HepG2 (cell line): Measurements from ENCODE around the gene CCDC87. TPM values are rescaled to one million over a fixed set of nuclear protein-coding genes. Genes with fewer than 3 reads are reported as not detected.

Experiments used
- ATF7 ChIP-seq, 2 experiments: fragments of 450-650 bp in 1 of 2; sonication (generic) in 1 of 2; formaldehyde crosslinking in 1 of 2; IDR thresholded peaks; 2 replicates each; pipeline versions ENCODE4 v1.4.0 to v1.6.1; 2016 to 2020; ENCODE audit warnings: antibody characterized with exemption in 1 of 2, mild to moderate bottlenecking in 1 of 2, missing genetic modification reagents in 1 of 2
- BCL3 ChIP-seq: sonication (generic); formaldehyde crosslinking; IDR thresholded peaks from 2 replicates; pipeline ENCODE4 v1.5.1; 2020; ENCODE audit warnings: mild to moderate bottlenecking, missing genetic modification reagents, moderate library complexity
- CEBPZ ChIP-seq: IDR thresholded peaks from 2 replicates; pipeline ENCODE4 v1.6.1; 2012; ENCODE audit warnings: low read length, improper control_type of control experiment
- FOSL2 ChIP-seq: sonication (generic); formaldehyde crosslinking; IDR thresholded peaks from 2 replicates; pipeline ENCODE4 v1.4.0; 2020; ENCODE audit warnings: missing genetic modification reagents
- GABPA ChIP-seq, 2 experiments: IDR thresholded peaks; 2 replicates each; pipeline ENCODE4 v1.6.1; 2011 to 2016; ENCODE audit warnings: low read depth in 2 of 2, low read length in 1 of 2, missing biosample characterization in 1 of 2, missing genetic modification characterization in 1 of 2
- HNRNPLL ChIP-seq: fragments of 200-400 bp; formaldehyde crosslinking; IDR thresholded peaks from 2 replicates; pipeline ENCODE4 v1.6.1; 2017; ENCODE audit warnings: mild to moderate bottlenecking, low read depth, low read length; ENCODE audit not compliant: poor library complexity, severe bottlenecking
- MBNL3 ChIP-seq: fragments of 250-450 bp; sonication (Bioruptor Pico); conservative IDR thresholded peaks from 2 replicates; pipeline ENCODE4 v1.8.0; 2022; ENCODE audit warnings: mild to moderate bottlenecking, inconsistent platforms
- NFAT5 ChIP-seq: sonication (generic); formaldehyde crosslinking; IDR thresholded peaks from 2 replicates; pipeline ENCODE4 v1.4.0; 2020; ENCODE audit warnings: missing genetic modification reagents
- NFYB ChIP-seq: sonication (generic); formaldehyde crosslinking; IDR thresholded peaks from 2 replicates; pipeline ENCODE4 v1.4.0; 2020; ENCODE audit warnings: missing genetic modification reagents
- NFYC ChIP-seq: IDR thresholded peaks from 2 replicates; pipeline ENCODE4 v1.6.1; 2016; ENCODE audit warnings: missing genetic modification reagents, missing compliant biosample characterization
- RFX5 ChIP-seq: IDR thresholded peaks from 2 replicates; pipeline ENCODE4 v1.6.1; 2011; ENCODE audit warnings: low read depth, low read length, improper control_type of control experiment
- RFXAP ChIP-seq: sonication (generic); formaldehyde crosslinking; IDR thresholded peaks from 2 replicates; pipeline ENCODE4 v1.4.0; 2020; ENCODE audit warnings: missing genetic modification reagents, borderline replicate concordance
- RXRA ChIP-seq: sonication (generic); formaldehyde crosslinking; IDR thresholded peaks from 2 replicates; pipeline ENCODE4 v1.5.1; 2020; ENCODE audit warnings: missing genetic modification reagents
- ZBTB7A ChIP-seq: sonication (generic); formaldehyde crosslinking; IDR thresholded peaks from 2 replicates; pipeline ENCODE4 v1.8.0; 2022; ENCODE audit warnings: mild to moderate bottlenecking, missing genetic modification reagents
- ZNF17 ChIP-seq: sonication (generic); formaldehyde crosslinking; IDR thresholded peaks from 2 replicates; pipeline ENCODE4 v1.5.0; 2020; ENCODE audit warnings: mild to moderate bottlenecking, missing genetic modification reagents
- ZNF704 ChIP-seq: sonication (generic); formaldehyde crosslinking; IDR thresholded peaks from 2 replicates; pipeline ENCODE4 v1.8.1; 2023; ENCODE audit warnings: mild to moderate bottlenecking, inconsistent platforms, moderate library complexity, missing genetic modification reagents, borderline replicate concordance
- ZNF777 ChIP-seq: sonication (generic); formaldehyde crosslinking; IDR thresholded peaks from 2 replicates; pipeline ENCODE4 v1.4.0; 2020; ENCODE audit warnings: missing genetic modification reagents
- polyA plus RNA-seq, 8 experiments: library from polyadenylated mRNA; depleted of rRNA in 3 of 8; stranded (reverse) in 7 of 8; unstranded in 1 of 8; fragments of >200 nt; fragmentation: Illumina TruSeq in 4 of 8; extraction: Trizol in 4 of 8; gene quantifications; 2 replicates each; pipeline versions ENCODE4 v1.2.1 to v1.2.3, GENCODE V29; 2011 to 2016; ENCODE audit warnings: low read depth in 4 of 8, missing spikeins in 1 of 8, mixed read lengths in 1 of 8; ENCODE audit not compliant: insufficient read depth in 1 of 8
- total RNA-seq, 5 experiments: library from RNA; depleted of rRNA; stranded (reverse); fragments of >200 nt; fragmentation: Illumina TruSeq; extraction: Trizol; gene quantifications; 2 replicates each; pipeline ENCODE4 v1.2.3, GENCODE V29; 2016; ENCODE audit warnings: low read depth in 1 of 5

Gene CCDC87
- total and polyA plus RNA-seq, 2 of the 13 experiments (the other 11 are each of a cell fraction or from before 2014, with no cell fraction given), result 0.05 to 0.42 TPM

- TF ChIP-seq BCL3, result peak; percentile 49; the same call in 1 of the 2 replicates
- TF ChIP-seq CEBPZ, result no peak
- TF ChIP-seq ZBTB7A (CRISPR knock-in tag), result no peak
- TF ChIP-seq HNRNPLL, result peak; percentile 46
- TF ChIP-seq ZNF704 (CRISPR knock-in tag), result no peak; the same call in none of the 2 replicates
- TF ChIP-seq RFX5, result peak; percentile 67; the same call in 1 of the 2 replicates
- TF ChIP-seq ZNF17, result 0 out of 2 replicates have a peak, but pooled peaks have one; percentile 1
- TF ChIP-seq NFYC (CRISPR knock-in tag), result peak; percentile 99
- no peak for TF ChIP-seq GABPA (IDR thresholded peaks at IDR 0.05; ENCODE audit: low read depth, low read length)
- TF ChIP-seq GABPA (CRISPR knock-in tag; IDR thresholded peaks at IDR 0.05; ENCODE audit: low read depth), result 0 out of 2 replicates have a peak, but pooled peaks have one; percentile 37
- TF ChIP-seq RFXAP, result peak; percentile 93
- TF ChIP-seq FOSL2 (CRISPR knock-in tag), result peak; percentile 13
- TF ChIP-seq NFAT5 (CRISPR knock-in tag), result peak; percentile 61
- TF ChIP-seq NFYB (CRISPR knock-in tag), result peak; percentile 95
- TF ChIP-seq RXRA (CRISPR knock-in tag), result peak; percentile 28; the same call in 1 of the 2 replicates
- TF ChIP-seq ZNF777, result peak; percentile 79; the same call in 1 of the 2 replicates
- no peak for TF ChIP-seq MBNL3 (CRISPR knock-in tag)
- no peak for TF ChIP-seq ATF7 (IDR thresholded peaks at IDR 0.05)
- TF ChIP-seq ATF7 (CRISPR knock-in tag; IDR thresholded peaks at IDR 0.05), result peak; percentile 49
Measured at GRCh38 chr11:66616379-66617154, 23.7 kb upstream of the CCDC87 start, which contains the start of gene RBM14 (continued).
